ENCODE data around the gene NMNAT2.

NMNAT2 gene

GRCh38 chr1:183308719-183309118 is 109.5 kb downstream of the NMNAT2 start:
- DNase-seq = no peak

DNA sequence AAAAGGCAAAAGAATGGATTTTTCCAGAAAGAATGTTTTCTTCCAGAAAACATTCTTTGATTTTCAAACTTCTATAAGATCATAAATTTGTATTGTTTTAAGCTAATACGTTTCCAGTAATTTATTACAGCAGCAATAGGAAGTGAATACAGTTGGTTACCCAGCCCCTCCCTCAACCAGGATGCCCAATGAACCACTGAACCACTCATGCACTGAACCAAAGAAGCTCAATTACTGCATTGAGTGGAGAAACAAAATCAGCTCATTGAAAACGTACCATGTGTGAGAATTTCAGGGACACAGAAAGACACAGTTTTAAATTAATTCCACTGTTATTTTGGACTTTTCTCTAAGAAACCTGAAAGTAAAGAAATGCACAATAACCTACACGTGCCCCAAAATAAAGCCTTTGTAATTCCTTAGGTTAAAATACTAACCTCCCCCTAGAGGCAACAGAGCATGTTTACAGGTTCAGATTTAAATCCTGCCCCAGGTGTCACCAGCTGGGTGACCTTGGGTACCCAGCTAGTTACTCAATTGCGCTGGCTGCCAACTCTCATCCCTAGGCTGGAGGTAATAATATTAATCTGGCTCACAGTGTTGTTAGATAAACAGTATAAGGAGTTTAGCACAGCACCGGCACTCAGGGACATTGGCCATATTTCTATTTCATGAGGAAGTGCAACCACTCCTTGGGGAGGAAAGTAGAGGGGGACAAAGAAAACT is 111.7 kb downstream of the NMNAT2 start:
- no peak for DNase-seq

- DNase-seq = no peak
Measured at GRCh38 chr1:183304440-183305107, 113.6 kb downstream of the NMNAT2 start.

DNA sequence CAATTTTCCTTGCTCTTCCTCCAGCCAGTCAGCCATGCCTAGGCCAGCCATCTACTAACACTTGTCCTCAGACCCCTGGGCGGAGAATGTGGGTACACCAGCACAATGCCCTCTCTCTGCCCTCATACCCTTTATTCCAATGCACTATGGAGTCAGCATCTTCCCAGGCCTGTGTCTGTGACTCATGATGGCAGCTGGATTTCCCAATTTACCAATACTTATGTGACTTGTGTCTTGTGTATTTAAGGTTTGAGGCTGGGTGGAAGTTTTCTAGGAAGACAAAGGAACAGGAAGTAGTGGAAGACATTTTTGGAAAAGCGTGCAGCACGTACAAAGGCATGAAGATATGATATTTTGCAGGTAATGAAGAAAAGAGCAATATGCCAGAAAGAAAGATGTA is 114.3 kb downstream of the NMNAT2 start:
- DNase-seq = no peak

DNA sequence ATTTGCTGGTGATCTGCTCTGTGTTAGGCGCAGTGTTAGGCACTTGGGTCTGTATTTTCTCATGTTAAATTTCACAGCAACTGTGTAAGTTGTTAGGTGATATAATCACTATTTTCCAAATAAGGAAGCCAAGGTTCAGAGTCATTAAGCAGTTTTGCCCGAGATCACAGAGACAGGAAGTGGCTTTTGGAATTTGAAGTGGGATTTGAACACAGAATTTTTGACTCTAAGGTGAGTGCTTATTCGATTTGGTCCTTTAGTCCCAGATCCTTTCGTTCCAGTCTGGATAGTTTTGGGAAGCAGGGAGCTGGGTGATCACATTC is 114.9 kb downstream of the NMNAT2 start:
- no peak for DNase-seq

- no peak for DNase-seq
Measured at GRCh38 chr1:183302452-183303322, 115.5 kb downstream of the NMNAT2 start.

- no peak for DNase-seq
Measured at GRCh38 chr1:183301239-183301638, 116.9 kb downstream of the NMNAT2 start.

DNA sequence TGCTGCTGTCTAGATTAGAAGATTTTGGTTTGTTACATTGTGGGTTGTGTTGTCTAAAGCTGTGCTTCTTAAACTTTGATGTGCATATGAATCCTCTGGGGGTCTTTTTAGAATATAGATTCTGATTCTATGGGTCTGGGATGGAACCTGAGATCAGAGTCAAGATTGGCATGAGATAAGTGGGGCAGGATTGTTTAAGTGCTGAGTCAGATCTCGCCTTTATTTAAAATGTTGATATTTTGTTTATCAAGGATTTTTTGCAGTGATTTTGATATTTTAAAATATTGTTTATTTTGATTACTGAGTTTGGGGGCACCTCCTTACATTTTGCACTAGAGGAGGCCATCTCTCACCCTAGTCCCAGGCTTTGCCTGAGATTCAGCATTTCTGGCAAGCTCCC is 117.4 kb downstream of the NMNAT2 start:
- no peak for DNase-seq

DNA sequence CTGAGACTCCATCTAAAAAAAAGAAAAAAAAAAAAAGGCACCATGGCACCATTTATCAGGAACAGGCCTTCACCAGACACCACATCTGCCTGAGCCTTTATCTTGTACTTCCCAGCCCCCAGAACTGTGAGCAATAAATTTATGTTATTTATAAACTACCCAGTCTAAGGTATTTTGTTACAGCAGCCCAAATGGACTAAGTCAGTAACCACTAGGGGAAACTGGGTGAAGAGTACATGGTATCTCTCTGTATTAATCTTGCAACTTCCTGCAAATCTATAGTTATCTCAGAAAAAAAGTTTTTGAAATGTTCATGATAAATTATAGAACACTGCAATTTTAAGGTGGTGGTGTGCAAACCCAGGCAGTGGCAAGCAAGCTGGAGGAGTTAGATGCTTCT is 117.8 kb downstream of the NMNAT2 start:
- DNase-seq = no peak

DNA sequence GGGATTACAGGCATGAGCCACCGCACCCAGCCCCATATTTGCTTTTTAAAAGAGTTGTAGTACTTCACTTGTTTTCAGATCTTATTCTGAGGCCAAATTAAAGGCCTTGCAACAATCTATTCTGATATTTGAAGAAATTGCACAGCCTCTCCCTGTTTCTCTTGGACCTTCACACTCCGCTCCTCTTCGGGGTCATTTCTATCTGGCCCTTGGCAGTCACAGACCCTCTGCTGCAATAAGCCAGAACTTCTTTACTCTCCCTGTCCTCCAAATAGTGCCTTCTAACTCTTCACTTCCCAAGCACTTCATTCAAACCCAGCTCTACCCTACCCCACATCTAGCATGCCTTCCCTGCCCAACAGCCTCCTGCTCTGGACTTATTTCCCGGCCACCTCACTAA is 121.4 kb downstream of the NMNAT2 start:
- no peak for DNase-seq

DNA sequence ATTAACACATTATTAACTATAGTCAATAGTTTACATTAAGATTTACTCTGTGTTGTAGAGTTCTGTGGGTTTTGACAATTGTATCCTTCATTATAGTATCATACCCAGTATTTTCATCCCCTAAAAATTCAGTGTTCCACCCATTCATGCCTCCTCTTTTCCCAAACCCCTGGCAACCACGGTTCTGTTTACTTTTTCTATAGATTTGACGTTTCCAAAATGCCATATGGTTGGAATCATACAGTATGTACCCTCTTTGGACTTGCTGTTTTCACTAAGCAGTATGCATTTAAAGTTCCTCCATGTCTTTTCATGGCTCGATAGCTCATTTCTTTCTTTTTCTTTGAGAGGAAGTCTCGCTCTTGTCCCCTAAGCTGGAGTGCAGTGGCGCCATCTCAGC is 122.7 kb downstream of the NMNAT2 start:
- DNase-seq = no peak

DNA sequence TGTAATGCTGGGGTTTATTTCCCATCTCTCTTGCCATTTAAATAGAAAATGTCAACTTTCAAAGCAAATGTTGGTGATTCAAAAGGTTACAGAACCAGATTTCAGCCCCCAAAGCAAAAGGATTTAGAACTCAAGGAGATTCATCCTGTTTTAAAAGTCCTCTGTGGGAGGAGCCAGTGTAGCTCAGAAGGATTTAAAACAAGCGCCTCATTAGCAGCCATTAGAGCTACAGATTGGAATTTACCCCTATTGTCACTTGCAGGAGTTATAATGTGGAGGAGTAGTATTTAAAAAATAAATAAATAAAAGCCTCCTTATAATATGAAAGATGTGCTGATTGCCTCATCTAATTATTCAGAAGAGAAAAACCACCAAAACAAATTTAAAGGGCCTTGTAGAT is 124.3 kb downstream of the NMNAT2 start:
- no peak for DNase-seq

DNA sequence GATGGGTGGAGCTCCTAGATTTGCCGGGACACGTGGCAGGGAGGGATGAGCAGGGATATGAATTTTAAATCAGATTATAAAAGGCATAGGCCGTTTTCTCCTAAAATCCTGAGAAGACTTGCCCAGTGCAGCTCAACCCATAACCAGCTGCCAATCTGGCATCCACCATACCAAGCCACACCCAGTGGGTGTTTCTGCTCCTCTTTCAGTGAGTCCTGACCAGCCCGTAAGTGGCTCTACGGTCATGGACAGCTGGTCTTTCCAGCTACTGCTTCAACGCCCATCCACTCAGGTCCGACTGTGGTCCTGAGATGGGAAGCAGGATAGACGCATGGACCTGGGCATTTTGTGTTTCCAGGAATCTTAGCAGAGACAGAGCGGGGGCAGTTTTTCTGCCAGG is 124.9 kb downstream of the NMNAT2 start:
- no peak for DNase-seq

- no peak for DNase-seq
Measured at GRCh38 chr1:183291802-183292514, 126.2 kb downstream of the NMNAT2 start.

- no peak for DNase-seq
Measured at GRCh38 chr1:183291216-183291762, 126.9 kb downstream of the NMNAT2 start.

- no peak for DNase-seq
Measured at GRCh38 chr1:183290628-183291027, 127.6 kb downstream of the NMNAT2 start.

GRCh38 chr1:183289051-183289496 is 129.1 kb downstream of the NMNAT2 start:
- no peak for DNase-seq

DNA sequence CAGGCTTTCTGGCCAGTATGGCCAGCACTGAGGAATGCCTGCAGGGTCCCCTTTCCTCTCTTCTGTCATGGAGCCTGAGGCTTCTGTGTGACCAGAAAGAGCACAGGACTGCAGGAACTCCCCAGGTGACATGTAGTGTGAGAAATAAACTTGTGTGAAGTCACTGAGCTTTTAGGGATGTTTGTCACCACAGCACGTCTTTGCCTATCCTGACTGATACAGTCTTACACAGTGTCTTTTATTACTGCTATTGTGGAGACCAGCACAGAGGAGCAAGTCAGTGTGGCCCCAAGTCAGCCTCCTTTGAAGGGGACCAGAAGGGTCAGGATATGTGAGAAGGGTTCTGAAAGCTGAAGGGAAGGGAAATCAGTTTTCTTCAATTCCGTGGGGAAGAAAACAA is 129.6 kb downstream of the NMNAT2 start:
- no peak for DNase-seq

GRCh38 chr1:183287191-183287675 is 130.9 kb downstream of the NMNAT2 start:
- DNase-seq = no peak

- DNase-seq = no peak
Measured at GRCh38 chr1:183285746-183286145, 132.4 kb downstream of the NMNAT2 start.

GRCh38 chr1:183285256-183285655 is 132.9 kb downstream of the NMNAT2 start:
- DNase-seq = no peak

DNA sequence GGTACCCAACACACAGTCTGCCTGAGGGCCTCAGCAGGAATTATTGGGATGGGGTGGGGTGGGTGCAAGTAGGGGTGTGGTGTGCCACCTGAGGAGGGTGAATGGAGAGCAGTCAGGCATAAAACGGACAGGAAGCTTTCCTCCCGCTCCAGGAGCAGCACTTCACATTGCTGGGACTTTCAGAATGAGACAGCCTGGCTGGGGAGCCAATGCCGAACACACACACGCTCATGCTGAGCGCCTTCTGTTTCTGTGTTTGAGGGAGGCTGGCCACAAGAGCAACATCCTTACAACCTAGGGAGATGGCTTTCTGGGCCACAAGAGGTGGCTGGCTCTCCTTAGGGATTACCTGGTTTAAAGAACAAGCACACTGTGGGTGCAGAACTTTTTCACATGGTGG is 134.1 kb downstream of the NMNAT2 start:
- no peak for DNase-seq

DNA sequence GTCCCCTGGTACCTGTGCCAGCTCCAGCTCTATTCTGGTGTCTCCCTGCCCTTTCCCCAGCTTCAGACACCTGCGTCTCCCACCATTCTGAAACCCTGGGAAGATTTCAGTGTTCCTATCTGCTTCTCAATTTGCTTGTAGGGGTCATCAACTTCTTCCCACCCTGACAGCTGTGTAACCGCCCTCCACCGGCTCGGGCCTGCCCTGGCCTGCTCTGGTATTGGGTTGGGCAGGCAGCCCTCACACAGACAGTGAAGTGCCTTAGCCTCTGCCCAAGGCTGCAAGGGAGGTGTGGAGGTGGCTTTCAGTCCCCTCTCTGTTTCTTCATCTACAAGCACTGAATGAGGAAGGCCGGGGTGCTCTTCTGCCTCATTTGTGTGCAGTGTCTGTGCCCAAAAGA is 134.9 kb downstream of the NMNAT2 start:
- no peak for DNase-seq
